DMS153 treated with DMSO at 0.1 percent for 48 hours (cell line): ENCODE data around the gene TSPAN18.

Experiments
- DNase-seq: peaks from one replicate; lab custom pipeline; 2025; ENCODE audit not compliant: unreplicated experiment; lab: John Stamatoyannopoulos, UW

Gene TSPAN18

GRCh38 chr11:44938066-44938691, 211.4 kb downstream of the TSPAN18 start:
- no peak for DNase-seq

DNA sequence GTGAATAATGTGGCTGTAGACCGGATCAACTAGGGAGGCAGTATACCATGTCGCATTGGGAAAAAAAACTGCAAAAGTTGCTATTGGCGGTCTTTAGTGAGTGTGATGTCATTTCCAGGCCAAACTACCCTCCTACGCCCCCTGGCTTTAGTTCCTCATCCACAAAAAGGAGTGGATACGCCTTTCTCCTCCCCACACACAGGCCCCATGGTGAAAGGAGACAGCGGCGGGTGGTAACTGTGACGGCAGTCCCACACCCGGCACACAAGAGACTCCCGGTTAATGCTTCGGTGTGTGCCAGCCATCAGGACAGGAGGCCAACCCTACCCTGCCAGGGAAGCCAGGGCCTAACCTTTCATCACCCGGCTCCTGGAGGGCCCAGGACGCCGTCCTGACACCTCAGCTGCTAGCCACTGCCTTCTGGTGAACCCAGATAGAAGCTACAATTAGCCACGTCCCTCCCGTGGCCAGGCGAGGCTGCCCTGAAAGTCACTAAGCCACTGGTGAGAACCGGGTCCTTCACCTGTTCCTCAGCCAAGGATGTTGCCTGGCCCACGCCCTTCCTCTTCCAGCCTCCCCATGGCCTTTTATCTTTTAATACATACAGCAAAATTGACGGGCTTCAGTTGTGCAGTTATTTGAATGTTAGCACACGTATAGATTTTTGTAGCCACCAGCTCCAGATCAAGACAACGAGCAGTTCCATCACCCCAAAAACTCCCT, 213.1 kb downstream of the TSPAN18 start:
- DNase-seq, result no peak

DNA sequence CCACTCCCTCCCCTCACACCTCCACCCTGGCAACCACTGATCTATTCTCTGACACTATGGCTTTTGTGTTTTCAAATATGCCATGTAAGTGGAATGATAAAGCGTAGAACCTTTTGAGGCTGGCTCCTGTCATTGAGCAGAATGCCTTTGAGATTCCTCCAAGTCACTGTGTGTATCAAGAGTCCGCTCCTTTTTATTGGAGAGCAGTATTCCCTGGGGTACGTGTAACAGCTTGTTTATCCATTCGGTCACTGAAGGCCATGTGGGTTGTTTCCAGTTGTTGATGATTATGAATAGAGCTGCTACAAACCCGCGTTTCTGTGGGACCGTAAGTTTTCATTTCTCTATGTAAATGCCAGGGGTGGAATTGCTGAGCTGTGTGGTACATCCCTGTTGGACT, 213.6 kb downstream of the TSPAN18 start:
- DNase-seq, result no peak

DNA sequence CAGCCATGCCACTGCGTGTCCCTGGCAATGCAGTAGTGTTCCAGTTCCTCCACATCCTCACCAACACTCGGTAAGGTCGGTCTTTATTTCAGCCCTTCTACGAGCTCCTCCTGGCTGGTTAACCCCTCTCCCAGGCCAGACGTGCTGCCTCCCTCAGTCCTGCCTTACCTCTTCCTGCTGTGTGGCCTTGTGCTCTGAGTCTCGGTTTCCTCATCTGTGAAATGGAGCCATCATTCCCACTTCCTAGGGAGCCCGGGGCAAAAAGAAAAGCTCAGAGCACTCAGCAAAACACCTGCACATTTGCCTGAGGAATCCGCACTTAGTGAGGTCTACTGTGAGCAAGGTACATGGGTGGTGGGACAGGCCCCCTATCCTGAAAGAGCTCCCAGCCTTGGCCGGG, 214.1 kb downstream of the TSPAN18 start:
- no peak for DNase-seq

DNA sequence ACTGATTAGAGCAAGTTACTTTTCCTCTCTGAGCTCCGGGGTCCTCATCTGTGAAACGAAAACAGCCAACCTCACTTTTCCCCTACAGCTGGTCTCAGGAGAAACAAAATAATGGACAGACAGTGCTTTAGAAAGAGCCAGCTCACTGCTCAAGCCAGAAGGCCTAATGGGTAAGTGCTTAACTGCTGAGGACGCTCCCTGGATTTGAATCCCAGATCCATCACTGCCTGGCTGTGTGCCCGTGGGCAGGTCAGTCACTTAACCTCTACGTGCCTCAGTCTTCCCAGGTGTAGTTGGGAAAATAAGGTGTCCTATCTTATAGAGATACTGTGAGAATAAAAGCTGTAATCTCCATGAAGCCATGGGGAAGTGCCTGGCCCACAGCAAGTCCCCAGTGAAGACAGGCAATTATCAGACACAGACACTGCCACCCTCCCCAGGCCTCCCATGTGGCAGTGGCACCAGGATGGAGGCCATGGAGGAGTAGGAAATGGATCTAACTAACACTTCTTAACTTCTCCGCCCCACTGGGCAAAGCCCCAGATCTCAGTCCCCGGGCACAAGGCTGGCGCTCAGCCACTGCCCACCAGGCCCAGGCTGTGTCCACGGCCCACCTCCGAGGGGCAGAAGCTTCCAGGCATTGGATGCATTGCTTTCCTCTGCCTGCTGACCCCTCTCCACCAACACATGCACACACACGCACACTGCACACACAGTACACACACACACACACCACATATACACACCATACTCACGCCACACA, 214.7 kb downstream of the TSPAN18 start:
- no peak for DNase-seq

DNA sequence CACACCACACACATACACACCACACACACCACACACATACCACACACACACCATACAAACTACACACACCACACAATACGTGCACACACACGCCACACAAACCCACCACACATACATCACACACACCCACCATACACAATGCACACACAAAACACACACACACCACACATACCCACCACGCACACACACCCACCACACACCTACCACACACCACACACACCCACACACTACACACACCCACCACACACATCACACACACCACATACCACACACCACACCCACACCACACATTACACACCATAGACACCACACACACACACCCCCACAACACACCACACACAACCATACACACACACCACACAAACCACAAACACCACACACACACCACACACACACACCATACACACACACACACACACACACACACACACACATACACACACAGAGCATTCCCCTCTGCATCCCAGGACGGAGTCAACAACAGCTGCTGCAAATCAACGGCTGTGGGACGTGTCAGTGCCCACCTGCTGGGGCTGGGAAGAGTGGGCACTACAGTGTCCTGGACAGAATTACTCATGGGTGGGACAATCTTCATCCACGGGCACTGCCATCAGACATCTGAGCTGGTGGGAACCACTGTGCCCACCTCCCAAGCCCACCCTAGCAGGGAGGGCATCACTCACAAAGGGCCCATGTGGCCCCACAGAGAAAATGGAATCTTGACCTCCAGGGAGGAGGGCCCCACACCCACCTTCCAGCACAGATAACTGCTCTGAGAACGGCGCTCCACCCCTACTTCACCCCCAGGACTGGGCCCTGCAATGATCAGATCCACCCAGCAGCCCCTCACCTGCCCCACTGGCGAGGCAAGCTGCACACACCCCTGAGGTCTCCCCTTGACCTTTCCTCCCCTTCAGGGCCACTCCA, 215.5 kb downstream of the TSPAN18 start:
- DNase-seq, result no peak

- no peak for DNase-seq
These were observed 216.4 kb downstream of the TSPAN18 start for GRCh38 chr11:44943118-44943517.

DNA sequence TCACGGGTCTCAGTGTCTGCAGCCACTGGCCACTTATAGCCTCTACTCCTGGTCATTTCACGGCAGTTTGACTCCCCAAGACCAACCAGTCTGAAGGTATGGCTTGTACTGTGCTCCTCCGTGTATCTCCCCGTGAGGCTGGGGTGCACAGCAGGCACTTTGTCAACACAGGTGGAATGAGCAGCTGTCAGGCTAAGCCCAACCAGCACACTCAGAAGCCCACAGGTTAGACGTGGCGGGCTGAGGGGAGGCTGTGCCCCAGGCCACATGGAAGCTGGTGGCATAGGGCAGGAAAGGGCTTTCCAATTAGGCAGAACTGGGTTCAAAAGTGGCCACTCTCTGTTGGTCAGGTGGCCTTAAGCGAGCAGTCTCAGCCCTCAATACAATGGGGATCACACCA, 216.9 kb downstream of the TSPAN18 start:
- DNase-seq, result peak; percentile 32

- DNase-seq, result no peak
These were observed 217.6 kb downstream of the TSPAN18 start for GRCh38 chr11:44944181-44944852.

- DNase-seq, result no peak
These were observed 218.1 kb downstream of the TSPAN18 start for GRCh38 chr11:44944853-44945235.

DNA sequence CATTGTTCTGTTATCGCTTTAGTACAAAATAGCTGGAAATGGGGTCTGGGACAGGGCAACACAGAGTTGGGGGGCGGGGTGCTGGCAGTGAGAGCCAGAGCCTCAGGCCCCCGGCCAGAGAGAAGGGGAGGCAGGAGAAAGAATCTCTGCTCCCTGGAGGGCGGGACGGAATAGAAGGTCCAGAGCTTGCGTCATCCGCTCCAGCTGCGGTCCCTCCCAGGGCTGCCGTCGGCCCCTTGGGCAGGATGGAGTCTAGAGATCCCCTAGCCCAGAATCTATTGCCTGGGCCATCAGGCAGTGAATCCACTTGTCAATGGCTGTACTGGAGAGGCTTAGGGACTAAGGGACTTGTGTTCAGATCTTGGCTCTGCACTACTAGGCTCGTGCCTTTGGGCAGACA, 218.9 kb downstream of the TSPAN18 start:
- no peak for DNase-seq

DNA sequence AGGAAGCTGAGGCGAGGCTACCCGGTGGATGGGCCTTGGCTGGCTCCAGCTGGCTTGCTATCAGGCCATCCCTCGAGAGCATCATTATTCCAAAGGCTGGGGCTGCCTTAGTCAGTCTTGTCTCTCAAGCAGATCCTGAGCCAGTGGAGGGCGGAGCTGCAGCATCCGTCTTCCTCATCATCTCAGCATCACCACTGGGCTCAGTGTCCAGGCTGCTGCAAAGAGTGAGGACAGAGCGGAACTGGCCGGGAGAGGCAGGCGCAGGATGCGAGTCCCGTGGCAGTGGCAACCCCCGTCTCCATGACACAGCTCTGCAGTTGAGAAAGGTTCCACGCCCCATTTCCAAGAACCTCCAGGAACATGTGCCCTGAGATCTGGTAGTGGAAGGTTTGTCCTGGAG, 219.5 kb downstream of the TSPAN18 start:
- no peak for DNase-seq

- DNase-seq, result no peak
These were observed 220.4 kb downstream of the TSPAN18 start for GRCh38 chr11:44947114-44947513.

DNA sequence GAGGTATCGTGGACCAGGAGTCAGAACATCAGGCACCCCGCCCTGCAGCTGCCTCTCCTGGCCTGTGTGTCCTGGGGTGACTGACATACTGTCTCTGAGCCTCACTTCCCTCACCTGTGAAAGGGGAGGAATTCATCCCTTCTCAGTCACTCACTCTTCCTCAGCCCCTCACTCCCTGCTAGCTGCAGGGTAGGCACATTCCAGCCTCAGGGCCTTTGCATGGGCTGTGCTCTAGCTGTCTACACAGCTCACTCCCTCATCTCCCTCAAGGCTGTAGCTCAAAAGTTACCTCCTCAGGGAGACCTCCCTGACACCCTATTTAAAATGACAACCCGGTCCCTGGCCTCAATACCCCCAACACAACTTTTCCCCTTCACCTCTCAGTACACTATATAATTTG, 221.4 kb downstream of the TSPAN18 start:
- no peak for DNase-seq

- DNase-seq, result no peak
These were observed 222.6 kb downstream of the TSPAN18 start for GRCh38 chr11:44949160-44950030.

DNA sequence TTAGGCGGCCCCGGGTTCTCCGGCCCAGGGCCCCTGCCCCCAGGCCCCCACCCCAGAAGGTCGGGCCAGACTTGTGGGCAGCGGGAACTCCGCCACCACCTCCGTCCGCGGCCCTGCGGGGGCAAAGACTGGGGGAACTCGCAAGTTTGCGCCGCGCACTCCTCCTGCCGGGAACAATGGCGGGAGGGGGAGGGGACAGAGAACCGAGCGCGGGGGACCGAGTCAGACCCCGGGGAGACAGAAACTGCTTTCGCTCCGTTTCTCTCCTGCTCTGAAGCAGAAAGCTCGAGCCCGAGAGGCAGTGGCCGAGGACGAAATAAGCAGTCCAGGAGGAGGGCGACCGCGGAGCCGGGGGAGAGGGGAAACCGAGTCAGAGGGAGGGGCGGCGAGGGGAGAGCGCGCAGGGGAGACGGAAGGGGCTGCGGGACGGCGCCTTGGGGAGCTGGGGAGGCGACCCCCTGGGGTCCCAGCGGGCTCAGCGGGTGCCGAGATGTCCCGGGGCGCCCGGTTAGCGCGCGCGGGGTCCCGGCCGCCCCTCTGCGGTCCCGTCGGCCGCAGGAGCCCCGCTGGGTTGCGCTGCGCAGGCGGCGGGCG, 223.4 kb downstream of the TSPAN18 start:
- DNase-seq, result peak; percentile 27

GRCh38 chr11:44950625-44951476, 224.1 kb downstream of the TSPAN18 start, which contains the start of gene TP53I11:
TP53I11 (minus strand) TSS chr11:44950883; CDS start chr11:44938335, 12,548 bp downstream.
- DNase-seq, result peak; percentile 63

GRCh38 chr11:44952082-44952481, 225.3 kb downstream of the TSPAN18 start:
- DNase-seq, result no peak
